Endothelial cell of umbilical vein (primary cell): ENCODE measurements around the gene PRPF8.

ENCODE experiments used
- POLR2A ChIP-seq: IDR thresholded peaks from 2 replicates; pipeline ENCODE4 v1.6.1; 2012; ENCODE audit warnings: low read depth, mild to moderate bottlenecking, control low read depth, low read length
- POLR2AphosphoS5 ChIP-seq: IDR thresholded peaks from 2 replicates; pipeline ENCODE4 v1.6.1; 2012; ENCODE audit warnings: low read depth, mild to moderate bottlenecking, control low read depth, low read length, moderate library complexity; ENCODE audit not compliant: insufficient read depth

DNA sequence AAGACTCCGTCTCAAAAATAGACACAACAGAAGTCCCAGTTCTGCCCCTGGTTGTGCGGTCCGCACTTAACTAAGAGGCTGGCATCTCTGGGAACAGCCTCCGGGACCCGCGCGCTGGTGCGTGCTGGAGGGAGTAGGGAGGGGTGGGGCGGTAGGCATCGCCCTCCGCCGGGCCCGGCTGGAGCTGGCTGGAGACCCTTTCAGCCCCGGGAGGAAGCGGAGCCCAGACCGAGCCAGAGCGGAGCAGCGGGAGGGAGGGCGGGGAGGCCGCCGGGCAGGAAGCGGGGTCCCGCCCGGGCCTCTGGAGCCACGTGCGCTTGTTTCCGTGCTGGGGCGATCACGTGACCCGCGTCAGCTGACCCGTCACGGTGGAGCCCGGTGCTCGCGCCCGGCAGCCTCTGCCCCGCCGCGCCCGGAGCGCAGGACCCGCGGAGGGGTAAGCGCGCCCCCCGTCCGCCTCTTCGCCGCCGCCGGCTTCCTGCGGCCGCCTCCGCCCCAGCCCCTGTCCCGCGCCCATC, 39.7 kb upstream of the PRPF8 start, which contains the start of gene WDR81:
- TF ChIP-seq POLR2A, result peak; percentile 50
- TF ChIP-seq POLR2AphosphoS5, result peak; percentile 95
